AG10803 (cell line): ENCODE data around the gene CRKL.

ENCODE experiments used
- DNase-seq: peaks from one replicate; pipeline ENCODE4 v3.0.0; 2010; ENCODE audit warnings: low read depth
- H3K4me3 ChIP-seq: 2 replicates; pipeline ENCODE4 v1.5.1; 2011; ENCODE audit warnings: mild to moderate bottlenecking, low read length, control low read depth
- TF ChIP-seq, protein P1 (sequence below): conservative IDR thresholded peaks from 2 replicates; pipeline ENCODE4 v1.5.1; 2011; ENCODE audit warnings: mild to moderate bottlenecking, low read length, control low read depth, inconsistent platforms

The CRKL gene

DNA sequence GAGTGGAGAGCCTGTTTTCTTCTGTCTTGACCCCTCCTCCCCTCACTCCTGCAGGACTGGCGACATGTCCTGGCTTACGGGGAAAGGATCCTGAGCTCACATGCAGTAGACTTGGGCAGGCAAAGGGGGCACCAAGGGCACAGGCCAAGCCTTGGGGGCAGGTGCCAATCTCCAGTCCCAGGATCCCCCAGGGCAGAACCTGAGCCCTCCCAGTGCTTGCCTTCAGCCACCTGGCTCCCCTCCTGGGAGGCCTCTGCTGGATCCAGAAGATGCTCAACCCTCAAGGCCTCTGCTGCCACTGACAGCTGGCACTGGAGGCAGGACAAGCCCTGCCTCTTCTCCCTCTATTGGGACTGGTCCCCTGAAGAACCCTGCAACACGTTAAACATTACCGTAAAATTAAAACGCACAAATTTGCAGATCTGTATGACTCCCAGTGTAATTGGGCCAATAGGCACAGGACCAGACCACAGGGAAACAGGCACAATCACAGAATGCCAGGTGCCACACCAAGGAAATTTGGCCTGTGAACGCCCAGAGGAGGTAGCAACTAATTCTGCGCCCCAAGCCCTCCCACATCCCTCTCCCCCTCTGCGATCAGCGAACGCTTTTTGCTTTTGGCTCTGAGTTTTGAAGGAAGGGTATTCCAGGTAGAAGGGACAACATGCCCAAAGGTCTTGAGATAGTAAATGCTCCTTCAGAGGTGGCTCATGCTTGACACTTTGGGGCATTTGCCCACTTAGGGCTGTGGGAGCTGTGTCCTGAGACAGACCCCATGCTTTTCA is 63.9 kb downstream of the CRKL start:
- TF ChIP-seq, protein P1, sequence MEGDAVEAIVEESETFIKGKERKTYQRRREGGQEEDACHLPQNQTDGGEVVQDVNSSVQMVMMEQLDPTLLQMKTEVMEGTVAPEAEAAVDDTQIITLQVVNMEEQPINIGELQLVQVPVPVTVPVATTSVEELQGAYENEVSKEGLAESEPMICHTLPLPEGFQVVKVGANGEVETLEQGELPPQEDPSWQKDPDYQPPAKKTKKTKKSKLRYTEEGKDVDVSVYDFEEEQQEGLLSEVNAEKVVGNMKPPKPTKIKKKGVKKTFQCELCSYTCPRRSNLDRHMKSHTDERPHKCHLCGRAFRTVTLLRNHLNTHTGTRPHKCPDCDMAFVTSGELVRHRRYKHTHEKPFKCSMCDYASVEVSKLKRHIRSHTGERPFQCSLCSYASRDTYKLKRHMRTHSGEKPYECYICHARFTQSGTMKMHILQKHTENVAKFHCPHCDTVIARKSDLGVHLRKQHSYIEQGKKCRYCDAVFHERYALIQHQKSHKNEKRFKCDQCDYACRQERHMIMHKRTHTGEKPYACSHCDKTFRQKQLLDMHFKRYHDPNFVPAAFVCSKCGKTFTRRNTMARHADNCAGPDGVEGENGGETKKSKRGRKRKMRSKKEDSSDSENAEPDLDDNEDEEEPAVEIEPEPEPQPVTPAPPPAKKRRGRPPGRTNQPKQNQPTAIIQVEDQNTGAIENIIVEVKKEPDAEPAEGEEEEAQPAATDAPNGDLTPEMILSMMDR, result no peak
- no peak for DNase-seq
- peak overlapping the region; percentile 91 for H3K4me3 ChIP-seq

DNA sequence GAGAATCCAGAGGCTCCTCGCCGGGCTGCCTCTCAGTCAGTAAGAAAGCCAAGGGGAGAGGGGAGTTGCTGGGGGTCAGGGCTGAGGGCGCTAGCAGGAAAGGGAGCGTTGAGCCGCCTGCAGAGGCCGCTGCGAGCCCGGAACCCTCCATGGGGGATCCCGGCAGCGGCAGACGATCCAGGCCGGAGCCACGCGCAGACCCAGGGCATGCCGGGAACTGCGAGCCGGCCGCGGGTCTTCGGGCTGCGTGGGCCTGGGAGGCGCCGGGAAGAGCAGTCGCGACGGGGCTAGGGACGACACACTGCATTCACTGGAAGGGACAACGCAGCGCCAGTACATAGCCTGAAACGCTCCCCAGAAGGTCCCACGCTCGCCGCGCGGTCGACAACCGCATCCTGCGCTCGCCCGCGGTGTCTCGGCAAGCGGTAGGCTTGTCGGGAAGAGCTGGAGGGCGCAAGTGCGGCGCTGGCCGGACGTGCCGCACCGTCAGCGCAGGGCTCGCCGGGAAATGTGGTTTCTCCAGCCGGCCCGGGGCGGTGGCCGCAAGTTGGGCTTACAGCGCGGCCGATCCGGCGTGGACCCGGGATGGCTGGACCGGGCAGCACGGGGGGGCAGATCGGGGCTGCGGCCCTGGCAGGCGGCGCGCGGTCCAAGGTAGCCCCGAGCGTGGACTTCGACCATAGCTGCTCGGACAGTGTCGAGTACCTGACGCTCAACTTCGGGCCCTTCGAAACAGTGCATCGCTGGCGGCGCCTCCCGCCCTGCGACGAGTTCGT is 64.8 kb downstream of the CRKL start, which contains the start of gene LZTR1:
TSS of gene LZTR1 (plus strand) at position 511 of the 776 bp plus-strand sequence. CDS start at position 586, 75 bp downstream.
- peak within 1 kb of the TSS; percentile 91 for H3K4me3 ChIP-seq
- TF ChIP-seq, protein P1, result peak; percentile 55
- DNase-seq, result peak; percentile 84

DNA sequence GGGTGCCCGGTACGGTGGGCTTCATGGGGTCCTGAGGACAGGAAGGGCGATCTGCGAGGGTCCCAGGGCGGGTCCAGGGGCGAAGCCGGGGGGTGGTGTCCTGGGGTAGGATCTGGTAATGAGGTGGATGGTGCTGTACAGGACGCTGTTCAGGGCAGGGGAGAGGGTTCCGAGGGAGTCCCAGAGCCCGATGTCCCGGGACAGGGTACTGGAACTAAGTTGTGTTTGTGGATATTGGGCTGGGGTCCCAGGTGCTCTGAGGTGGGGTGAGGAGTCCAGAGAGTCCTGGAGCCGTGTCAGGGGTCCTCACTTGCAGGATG is 65.3 kb downstream of the CRKL start:
- DNase-seq, result no peak
- peak overlapping the region; percentile 91 for H3K4me3 ChIP-seq
- TF ChIP-seq, protein P1, result no peak

DNA sequence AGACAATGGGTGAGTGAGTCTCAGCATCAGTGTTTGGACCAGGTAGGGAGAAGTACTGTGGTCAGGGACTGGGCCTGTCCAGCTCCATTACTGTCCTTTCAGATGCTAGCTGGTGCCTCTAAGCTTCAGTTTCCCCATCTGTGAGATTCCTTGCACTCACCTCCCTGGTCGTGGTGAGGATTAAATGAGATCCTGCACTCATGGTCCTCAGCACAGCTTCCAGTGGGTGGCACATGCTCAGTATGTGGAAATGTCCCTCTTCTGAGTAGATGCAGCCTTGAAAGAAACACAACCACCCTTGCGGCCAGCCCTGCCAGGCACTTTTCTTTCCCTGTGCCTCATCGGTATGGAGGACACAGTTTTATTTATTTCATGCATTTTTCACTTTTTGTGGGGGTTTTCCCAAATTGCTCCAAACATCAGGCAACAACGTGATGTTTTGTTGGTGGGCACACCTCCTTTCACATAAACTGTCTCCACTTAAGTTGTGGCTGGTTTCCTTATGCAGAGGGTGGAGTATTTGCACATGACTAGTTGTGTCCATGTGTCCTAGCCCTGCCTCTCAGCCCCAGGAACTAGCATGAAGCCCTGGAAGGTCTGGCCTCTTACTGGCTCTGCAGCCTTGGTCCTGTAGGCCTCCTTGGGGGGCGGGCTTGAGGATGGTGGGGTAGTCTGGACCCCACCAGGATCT is 66.0 kb downstream of the CRKL start:
- TF ChIP-seq, protein P1, result no peak

DNA sequence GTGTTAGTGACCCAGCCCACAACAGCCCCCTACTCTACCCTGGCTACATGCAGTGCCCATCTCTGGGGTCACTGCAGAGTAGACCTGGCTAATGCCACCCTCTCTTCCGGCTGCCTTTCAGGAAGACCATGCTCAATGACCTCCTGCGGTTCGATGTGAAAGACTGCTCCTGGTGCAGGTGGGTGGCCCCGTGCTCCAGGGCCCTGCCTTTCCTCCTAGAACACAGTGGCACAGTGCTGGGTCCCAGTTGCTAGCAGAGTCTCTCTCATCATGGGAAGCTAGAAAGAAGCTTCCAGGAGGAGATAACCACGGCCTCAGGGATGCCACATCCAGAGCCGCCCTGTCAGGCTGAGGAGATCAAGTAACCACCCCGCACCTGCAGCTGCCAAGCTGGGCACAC is 68.5 kb downstream of the CRKL start:
- TF ChIP-seq, protein P1, result no peak
- no peak for DNase-seq
- H3K4me3 ChIP-seq, result no peak overlapping the region

More for the DNA sequence above, 66.0 kb downstream of the CRKL start:
- DNase-seq, result no peak
- peak overlapping the region; percentile 91 for H3K4me3 ChIP-seq

DNA sequence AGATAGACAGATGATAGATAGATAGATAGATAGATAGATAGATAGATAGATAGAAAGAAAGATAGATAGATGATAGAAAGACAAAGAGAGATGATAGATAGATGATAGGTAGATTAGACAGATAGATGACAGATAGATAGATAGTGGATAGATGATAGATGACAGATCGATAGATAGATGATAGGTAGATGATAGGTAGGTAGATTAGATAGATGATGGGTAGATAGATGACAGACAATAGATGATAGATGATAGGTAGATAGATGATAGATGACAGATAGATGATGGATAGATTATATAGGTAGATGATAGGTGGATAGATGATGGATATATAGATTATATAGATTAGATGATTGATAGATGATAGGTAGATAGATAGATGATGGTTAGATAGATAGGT is 69.2 kb downstream of the CRKL start:
- TF ChIP-seq, protein P1, result no peak
- DNase-seq, result no peak
- no peak overlapping the region for H3K4me3 ChIP-seq
